ENCODE measurements around the gene MMP14.
"Not testable (repeated sequence)": the region's sequence is repeated elsewhere in the genome, so short reads cannot be mapped to it uniquely, and the experiment has no call there.

Gene MMP14

DNA sequence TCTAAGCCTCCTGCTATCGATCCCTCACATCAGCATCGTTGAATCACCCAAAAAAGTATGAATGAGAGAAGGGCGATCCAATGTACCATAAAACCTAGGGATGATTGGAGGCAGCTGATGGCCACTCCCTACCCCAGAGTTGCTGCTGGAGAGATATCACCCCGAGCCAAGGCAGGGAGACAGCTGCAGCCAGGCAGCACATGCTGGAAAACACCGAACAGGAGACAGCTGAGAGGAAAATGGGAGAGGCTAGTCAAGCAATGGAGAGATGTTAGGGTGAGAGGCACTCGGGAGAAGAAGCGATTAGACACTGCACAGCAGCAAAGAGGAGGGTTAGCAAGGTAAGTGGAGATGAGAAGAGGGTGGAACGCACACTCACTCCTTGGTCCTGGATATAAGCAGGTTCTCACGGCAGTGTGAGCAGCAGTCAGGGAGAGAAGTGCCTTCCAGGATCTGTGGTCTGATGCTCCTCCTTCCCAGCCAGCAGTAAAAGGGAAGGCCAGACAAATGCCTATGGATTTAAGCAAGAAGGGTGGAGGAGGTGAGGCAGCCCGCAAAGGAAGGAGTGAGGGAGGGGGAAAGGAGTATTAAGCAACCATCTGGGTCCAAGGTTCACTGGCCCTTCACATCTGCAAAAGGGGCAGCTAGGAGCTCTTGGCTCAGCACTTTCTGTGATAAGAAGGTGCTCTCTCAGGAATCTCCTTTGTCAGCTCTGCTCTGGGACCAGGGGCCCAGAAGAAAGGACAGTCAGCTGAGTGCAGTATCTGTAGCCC lies 21.3 kb upstream of the MMP14 start, which contains the start of gene SLC7A7:
TSS of gene SLC7A7 (minus strand) at position 495 of the 773 bp plus-strand sequence. CDS start 2,037 bp downstream, outside the sequence.
- DNase-seq = no peak

DNA sequence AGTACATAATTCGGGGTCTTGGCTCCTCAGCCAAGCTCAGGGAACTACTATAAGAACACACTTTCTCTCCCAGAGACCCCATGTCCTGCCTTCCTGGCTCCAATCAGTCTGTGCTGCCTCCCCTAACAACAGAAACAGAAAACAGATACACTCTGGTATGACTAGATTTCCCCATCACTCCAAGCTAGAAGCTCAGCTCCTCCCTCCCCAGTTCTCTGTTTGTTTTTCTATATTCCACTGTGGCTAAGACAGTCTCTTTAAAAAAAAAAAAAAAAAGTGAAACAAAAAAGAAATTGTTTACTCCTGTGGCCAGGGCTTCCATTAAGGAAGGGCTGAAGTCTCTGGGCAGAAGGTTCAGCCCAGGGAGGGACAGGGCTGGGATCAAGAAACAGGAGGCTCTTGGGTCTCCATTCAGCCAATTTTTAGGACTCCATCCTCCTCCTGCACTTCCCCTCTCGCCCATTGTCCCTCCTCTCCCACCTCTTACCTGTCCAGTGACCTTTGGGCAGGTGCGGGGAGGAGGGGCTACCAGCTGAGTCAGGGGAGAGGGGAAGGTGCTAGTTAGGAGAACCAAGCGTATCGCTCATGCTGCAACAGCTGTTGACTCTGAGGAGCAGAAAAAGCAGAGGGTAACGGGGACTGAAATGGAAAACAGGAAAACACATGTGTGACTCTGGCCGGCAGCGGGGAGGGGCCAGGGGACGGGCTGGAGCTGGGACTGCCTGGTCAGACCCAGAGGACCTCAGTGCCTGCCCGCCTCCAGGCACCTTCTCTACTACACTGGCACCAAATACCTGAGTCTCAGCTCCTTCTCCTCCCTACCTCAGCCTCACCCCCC lies 17.0 kb upstream of the MMP14 start:
- no peak for DNase-seq

DNA sequence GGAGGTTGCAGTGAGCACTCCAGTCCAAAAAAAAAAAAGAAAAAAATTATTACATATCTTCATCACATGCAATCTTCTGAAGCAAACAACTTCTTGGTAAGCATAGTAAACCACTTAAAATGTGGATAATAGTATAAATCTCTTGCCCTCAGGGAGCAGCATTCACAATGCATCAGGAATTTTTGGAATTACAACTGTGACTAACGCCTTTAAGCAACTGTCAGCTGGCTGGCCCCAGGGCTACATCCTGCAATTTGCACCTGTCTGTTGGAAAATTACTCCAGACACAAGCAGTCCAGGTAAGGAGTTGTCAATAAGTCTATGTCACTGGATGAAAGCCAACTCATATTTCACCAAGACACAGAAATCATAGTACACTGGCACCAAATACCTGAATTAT lies 15.7 kb upstream of the MMP14 start:
- DNase-seq = no peak

DNA sequence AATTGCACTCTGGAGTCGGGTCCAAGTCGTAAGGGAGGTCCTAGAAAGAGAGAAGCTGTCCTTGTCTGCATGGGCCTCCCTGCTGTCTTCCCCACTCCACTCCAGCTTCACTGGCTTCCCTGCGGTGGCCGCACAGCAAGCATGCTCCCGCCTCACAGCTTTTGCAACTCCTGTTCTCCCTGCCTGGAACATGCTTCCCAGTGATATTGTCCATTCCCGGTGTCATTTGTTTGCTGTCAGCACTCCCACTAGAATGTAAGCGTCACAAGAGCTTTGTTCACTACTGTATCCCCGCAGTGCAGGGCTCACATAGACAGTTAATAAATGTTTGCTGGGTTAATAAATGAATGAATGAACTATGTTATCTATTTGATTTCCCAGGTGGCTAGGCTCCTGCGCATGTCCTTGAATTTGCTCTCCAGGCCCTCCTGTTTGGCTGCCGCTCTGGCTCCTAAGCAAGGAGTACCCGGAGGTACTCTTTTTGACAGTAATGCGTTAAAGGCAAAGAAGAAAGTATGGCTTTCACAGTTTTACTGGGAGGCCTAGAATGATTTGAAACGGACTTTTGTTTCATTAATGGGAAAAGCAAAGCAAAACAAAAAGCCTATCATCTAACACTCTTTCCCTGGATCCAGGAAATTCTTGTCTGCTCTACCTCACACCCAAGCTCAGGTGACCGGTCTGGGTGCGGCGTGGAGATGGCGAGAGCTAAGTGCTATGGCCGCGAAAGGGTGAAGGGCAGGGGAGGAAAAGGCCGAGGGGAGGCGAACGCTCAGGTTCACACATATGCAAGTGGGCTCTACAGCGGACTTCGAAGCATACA lies 15.0 kb upstream of the MMP14 start:
- DNase-seq = no peak

DNA sequence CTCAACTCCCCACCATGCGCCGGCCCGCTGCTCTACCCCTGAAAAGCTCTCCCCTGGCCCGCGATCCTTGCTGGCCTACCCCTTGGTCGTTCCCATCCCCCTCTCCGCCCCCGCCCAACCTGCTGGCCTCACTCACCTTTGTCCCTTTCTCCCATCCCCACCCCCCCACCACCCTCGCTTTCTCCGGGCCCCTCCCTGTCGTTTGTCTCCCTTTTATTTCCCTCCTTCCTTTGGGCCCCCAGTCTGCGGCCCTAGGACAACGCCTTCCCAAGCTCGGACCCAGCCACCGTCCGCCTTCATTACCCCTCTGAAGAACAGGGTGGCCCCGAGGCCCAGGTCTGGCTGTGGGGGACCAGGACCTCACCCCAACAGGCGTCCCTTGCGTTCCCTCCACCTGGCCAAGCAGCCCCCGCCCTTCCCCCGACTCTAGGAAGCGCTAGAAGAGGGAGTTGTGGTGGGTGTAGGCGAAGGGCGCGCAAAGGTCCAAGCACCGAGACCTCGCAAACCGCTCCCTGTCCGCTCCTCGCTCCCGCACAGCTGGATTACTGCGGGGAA lies 14.3 kb upstream of the MMP14 start:
- DNase-seq = no peak

DNA sequence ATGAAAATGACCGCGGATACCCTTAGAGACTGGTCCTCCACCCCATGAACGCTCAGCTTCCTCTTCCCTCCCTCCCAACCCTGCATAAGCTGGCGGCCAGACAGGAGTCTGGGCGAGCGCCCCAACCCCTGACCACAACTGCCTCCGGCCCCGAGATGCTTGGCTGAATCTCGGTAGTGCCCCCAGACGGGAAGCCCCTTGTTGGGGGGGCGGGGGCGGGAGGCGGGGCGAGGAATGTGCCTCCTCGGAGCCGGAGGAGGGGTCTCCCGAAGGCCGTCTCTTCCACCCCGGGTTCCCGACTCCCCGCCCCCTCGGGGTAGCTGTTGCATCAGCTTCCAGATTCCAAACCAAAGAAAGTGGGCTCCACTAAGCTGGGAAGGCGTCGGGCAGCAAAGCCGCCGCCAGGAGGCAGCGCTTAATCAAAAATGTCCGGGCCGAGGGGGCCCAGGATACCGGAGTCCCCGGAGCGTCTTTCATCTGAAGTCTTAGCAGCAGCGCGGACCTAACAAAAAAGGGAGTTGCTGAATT lies 13.8 kb upstream of the MMP14 start:
- DNase-seq = peak; percentile 70

DNA sequence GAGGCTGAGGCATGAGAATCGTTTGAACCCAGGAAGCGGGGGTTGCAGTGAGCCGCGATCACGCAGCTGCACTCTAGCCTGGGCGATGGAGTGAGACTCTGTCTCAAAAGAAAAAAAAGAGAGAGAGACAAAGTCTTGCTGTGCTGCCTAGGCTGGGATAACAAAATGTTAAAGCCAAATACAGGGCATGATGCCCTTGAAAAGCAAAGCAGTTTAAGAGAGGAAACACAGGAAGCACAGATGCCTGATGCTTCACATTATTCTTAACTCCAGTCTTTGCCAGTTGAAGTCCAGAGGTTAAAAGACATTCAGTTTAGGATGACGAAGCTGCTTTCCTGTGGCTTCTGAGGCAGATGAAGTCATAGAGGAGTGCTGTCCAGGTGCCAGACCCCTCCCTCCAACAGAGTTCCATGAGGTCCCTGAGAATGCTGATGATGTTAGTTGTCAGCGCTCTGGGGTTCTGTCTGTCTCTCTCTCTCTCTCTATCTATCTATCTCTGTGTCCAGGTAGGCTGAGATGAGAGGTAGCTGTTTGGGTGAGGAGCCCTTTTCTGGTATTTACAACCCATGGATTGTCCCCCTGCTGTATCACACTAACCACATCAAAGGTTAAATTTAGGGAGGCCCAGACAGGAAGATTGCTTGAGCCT lies 11.6 kb upstream of the MMP14 start:
- no peak for DNase-seq

DNA sequence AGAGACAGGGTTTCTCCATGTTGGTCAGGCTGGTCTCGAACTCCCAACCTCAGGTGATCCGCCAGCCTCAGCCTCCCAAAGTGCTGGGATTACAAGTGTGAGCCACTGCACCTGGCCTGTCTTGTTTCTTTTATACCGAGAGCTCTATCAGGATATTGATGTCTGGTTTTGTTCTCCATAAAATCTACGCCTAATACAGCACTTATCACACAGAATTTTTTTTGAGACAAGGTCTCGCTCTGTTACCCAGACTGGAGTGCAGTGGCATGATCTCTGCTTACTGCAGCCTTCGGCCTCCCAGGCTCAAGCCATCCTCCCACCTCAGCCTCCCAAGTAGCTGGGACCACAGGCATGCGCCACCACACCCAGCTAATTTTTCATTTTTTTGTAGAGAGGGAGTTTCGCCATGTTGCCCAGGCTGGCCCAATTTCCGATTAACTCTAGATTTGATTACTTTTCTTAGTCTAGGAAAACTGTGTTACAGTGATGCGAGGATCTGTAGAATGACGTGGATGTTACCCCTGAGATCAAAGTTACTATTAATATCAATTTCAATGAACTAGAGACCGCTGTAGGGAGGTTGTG lies 7.2 kb upstream of the MMP14 start:
- DNase-seq = not testable (repeated sequence)

DNA sequence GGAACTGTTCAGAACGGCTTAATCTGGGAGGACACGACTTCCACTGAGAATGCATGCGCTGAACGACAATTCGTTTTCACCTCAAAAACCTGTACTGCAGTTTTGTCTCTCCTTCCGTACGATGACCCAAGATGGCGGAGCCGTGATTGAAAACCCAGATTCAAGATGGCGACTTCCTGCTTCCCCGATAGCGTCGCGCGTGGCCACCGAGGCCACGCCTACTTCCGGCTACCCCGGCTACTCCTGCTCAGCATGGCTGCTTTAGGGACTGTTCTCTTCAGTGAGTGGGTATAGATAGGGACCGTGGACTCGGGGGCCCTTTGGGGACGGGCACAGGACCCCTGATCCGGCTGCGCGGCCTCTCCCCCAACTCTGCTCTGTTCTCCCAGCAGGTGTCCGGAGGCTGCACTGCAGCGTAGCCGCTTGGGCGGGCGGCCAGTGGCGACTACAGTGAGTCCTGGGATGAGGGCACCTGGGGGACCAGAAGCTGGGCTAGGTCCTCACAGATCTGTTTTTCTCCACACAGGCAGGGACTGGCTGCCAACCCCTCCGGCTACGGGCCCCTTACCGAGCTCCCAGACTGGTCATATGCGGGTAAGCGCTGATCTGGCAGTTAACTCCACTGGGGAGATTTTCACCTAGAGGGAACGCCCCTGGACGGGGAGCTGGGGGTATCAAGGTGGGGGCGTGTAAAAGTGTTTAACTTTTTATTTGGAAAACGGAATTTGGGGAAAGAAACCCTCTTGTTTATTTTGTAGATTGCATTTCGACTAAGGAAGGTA lies 6.5 kb upstream of the MMP14 start, which contains the start of gene MRPL52:
TSS of gene MRPL52 (plus strand) at position 227 of the 782 bp plus-strand sequence. CDS start at position 253, 26 bp downstream.
- peak; percentile 85 for DNase-seq

DNA sequence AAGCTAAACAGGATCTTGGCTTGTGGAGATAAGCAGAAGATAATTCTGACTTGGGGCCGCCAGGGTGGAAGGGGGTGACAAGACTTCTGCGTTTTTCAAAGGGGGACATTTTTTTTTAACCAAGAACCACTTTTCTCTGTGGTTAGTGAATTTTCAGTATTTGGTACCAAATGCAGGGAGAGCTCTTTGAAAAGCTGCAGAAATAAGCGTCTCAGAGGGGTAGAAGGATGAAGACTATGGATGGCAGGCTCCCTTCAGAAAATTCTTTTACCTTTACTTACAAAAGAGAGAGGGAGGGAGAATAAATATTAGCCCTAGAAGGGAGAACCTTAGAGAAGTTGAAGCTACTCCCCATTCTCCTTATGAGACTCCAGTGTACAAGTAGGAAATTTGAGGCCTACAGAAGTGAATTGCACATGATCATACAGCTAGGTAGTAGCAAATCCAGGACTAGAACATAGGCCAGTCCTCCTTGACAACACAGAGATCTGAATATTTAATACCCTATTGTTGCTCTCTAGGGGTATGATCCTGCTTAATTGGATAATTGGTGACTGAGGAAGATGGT lies 5.9 kb upstream of the MMP14 start:
- DNase-seq = no peak

DNA sequence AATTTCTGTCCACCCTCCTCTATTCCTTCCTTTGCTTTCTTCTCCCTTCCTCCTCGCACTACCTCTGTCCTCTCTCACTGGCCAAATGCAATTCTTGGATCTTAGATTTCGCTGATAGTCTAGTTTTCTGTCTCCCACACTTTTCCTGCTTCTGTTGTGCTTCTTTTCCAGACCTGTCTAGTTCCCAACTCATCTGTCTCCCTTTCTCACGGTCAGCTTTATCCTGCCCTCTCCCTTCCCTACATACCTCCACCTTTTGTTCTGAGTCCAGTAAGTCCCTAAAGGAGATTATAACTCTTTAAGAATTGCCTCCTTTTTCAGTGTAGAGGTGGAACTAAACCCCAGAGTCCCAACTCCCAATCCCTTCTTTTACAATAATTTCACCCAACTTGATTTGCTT lies 880 bp upstream of the MMP14 start:
- no peak for DNase-seq

DNA sequence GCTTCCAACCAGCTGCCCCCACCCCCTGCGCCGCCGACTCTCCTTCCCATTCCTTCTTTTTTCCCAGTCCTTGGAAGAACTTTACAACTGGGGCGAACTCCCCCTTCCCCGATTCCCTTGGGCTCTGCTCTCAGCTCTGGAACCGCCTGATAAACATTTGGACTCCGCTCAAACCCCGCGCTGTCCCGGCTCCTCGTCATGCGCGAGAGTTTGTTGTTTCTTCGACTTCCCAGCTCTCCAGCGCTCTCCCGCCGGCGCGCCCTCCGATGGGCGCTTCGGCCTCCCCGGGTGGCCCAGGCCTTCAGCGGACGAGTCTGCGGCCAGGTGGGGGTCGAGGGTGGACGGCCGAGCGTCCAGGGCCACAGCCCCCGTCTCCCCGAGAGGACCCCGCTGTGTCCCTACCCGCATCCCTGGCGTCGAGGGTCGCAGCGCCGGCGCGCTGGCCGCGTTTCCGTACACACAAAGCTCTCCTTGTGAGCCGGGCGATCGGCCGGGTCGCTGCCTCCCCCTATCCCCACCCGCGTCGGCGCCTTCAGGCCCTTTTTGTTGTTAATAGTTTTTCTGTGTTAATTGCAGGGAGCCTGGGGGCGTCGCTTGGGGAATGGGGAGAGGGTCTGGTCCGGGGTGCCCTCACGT lies 847 bp downstream of the MMP14 start:
- DNase-seq = no peak

DNA sequence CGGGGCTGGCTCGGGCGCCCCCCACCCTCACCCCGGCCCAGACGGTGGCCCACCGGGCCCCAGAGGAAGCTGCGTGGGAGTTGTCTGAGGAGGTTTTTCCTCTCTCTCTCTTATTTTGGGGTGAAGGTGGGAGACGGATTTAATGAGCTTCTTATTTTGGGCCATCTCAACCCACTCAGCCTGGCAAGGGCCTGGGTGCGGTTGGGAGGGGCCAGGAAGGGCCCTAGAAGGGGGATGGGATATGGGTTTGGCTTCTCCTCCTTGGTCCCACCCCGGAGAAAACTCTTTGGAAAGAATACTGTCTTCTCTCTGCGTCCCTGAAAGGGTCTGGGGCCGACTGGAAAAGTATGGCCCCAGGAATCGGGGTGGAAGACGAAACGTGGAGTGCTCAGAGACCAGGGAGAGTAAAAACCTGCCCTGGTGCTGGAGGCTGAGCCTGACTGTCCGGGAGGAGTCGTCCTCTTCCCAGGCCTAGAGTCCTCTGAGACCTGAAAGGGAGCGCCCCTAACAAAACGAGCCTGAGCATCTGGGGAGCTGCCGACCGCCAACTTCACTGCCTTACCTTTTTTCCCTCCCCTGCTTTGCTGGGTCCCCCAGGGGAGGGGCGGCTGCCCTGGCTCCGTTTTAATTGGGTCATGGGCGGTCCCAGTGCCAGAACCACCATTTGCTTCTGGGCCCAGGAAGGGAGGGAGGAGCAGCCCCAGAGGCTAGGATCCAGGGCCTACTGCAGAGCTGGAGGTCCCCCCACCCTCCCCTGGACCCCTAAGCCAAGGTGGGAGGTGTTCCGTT lies 1.6 kb downstream of the MMP14 start:
- no peak for DNase-seq

DNA sequence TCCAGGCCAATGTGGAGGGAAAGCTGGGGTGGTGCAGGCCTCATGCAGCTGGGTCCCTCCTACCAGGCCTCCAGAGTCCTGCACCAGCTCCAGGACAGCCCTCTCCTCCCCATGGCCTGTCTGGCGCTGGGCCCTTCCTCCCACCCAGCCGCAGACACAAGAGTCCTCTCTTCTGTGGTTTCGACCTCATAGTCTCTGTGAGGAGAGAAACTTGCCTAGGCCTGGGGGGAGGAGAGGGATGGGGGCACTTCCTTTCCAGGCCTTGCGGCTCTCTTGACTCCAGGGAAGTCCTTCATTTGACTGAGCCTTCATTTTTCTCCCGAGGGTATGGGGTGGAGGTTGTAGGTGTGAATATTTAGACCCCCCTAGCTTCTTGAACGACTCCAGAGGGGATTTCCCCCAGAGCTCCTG lies 2.3 kb downstream of the MMP14 start:
- DNase-seq = no peak

DNA sequence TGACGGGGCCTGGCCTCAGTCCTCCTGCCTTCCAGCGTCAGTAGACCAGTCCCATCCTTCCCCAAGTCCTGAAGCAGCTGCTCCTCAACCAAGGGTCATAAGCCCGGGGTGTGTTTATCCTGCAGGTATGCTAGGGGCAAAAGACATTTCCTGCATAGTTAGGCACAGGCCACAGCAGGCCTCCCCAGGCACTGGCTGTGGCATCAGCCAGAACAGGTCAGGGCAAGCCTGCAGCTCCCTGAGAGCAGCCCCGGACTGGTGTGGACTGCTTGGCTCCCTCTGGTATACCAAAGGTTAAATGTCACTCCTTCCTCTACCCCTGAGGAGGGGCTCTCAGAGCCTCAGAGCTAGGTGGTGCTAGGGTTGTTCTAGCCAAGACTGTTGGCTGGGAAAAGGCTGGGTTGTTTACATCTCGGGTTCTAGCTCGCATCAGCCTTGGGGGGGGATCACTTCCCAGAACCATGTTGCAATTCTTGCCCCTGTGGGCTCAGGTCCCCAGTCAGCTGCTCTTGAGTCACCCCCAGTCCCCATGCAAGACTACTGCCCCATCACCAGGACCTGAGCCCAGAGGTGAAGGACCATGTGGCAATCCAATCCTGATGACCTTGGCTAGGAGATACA lies 2.9 kb downstream of the MMP14 start:
- no peak for DNase-seq

DNA sequence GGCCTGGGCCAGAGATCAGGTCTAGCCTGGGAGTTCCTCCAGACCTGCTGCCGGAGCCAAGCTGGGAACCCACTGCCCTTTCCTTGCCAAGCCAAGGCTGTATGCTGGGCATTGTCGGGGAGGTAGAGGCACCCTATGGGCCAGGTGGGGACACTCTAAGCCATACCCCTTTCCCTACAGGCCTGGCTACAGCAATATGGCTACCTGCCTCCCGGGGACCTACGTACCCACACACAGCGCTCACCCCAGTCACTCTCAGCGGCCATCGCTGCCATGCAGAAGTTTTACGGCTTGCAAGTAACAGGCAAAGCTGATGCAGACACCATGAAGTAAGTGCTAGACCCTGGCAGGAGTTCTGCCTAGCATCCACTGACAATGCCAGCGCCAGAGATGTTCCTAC lies 4.9 kb downstream of the MMP14 start:
- DNase-seq = no peak

DNA sequence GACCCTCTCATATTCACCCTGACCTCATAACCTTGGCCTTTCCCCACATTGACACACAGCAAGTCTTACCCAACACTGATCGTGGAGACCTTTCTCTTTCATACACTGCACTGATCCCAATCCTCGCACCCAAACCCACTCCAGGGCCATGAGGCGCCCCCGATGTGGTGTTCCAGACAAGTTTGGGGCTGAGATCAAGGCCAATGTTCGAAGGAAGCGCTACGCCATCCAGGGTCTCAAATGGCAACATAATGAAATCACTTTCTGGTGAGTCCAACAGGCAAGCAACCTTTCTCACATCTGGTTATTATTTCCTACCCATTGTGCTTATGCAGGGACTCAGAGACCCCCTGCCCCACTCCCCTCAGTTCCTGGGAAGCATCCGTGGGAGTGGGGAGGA lies 5.4 kb downstream of the MMP14 start:
- DNase-seq = no peak

Data from NCI-H524 treated with DMSO at 0.1 percent for 48 hours (cell line).